Caki2 (cell line): Measurements from ENCODE around the gene WNT1. TPM values are rescaled to one million over a fixed set of nuclear protein-coding genes. Genes with fewer than 3 reads are reported as not detected.

Experiments
- DNase-seq: peaks from one replicate; pipeline ENCODE4 v3.0.0-alpha.2; 2015; ENCODE audit warnings: low read depth
- in situ Hi-C: cut with HindIII; loops from 2 replicates; pipeline ENCODE4 v1.10.0; 2016; ENCODE audit warnings: low sequenced_read_pairs, low pct_unique_long_range_greater_than_20kb, mixed read lengths
- total RNA-seq: library from RNA; depleted of rRNA; stranded (reverse); fragments of >200 nt; shearing (Covaris generic); gene quantifications from 2 replicates; pipeline ENCODE4 v1.2.3, GENCODE V29; 2014; ENCODE audit warnings: low replicate concordance

The WNT1 gene
- total RNA-seq, 1 experiment from 2014 or later, result not detected

- peak; percentile 92 for DNase-seq
- in situ Hi-C loops, result no loop called here
These were observed 20.7 kb upstream of the WNT1 start, which contains the start of gene ARF3 for GRCh38 chr12:48957141-48958048. TSS of gene ARF3 (minus strand) at chr12:48957487. CDS start at chr12:48941095, 16,392 bp downstream.

- in situ Hi-C loops, result no loop called here
- no peak for DNase-seq
These were observed 20.1 kb upstream of the WNT1 start for GRCh38 chr12:48958049-48958388.

GRCh38 chr12:48960834-48961233 lies 17.3 kb upstream of the WNT1 start:
- DNase-seq, result no peak
- in situ Hi-C loops, result no loop called here

- no peak for DNase-seq
- in situ Hi-C loops, result no loop called here
These were observed 16.8 kb upstream of the WNT1 start for GRCh38 chr12:48961331-48961730.

- no peak for DNase-seq
- in situ Hi-C loops, result no loop called here
These were observed 16.3 kb upstream of the WNT1 start for GRCh38 chr12:48961801-48962200.

DNA sequence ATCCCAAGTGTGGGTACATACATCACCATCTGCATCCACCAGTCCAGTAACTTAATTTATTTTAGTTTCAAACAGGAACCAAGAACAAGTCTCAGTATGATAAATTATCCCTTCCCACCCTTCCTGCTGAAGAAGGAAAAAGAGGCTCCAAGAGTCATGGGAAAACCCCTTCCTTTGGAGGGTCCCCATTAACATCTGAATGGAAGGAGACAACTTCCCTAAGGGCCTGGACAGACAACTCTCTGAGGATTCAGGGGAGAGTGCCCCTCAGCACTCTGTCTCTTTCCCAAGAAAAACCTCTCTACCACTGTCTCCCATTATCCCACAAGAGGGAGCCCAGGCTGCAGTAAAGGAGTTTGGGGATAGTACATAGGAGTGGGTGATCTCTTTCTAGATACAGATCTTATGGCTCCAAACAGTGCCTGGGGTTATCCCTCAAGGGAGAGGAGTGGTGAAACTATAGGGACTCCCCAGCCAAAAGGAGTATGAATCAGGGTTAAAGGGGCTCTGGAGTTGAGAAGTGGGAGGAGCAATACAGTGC lies 12.8 kb upstream of the WNT1 start:
- in situ Hi-C loops, result no loop called here
- DNase-seq, result peak; percentile 22

- DNase-seq, result no peak
- in situ Hi-C loops, result no loop called here
These were observed 11.8 kb upstream of the WNT1 start for GRCh38 chr12:48966177-48966895.

- in situ Hi-C loops, result no loop called here
- no peak for DNase-seq
These were observed 10.1 kb upstream of the WNT1 start for GRCh38 chr12:48967991-48968390.

- in situ Hi-C loops, result no loop called here
- DNase-seq, result no peak
These were observed 9.7 kb upstream of the WNT1 start for GRCh38 chr12:48968467-48968866.

DNA sequence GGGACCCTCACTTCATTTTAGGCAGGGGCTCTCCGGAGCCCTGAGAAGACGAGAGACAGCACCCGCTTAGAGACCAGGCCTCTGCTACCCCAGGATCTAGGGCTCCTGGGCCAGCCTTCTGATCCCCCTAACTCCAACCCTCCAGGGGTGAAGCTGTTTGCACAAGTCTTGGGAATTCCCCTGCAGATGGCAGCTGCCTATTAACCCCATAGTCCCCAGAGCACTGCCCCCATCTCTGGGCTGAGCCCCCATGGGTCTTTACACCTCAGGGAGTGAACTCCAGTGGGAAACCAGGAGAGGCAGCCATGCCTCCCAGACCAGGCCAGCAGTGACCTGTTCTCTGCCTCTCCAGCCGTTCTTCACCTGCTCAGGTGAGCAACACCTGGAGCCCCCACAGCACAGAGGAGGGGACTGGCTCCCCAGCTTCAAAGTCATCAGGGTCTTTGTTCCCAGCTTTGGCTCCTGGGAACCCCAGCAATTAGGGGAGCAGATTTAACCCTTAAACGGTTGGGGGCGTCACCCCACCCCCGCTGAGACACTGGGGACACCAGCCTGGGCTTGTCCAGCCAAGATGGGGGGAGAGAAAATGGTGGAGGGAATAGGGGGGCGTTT lies 8.9 kb upstream of the WNT1 start:
- in situ Hi-C loops, result no loop called here
- no peak for DNase-seq

DNA sequence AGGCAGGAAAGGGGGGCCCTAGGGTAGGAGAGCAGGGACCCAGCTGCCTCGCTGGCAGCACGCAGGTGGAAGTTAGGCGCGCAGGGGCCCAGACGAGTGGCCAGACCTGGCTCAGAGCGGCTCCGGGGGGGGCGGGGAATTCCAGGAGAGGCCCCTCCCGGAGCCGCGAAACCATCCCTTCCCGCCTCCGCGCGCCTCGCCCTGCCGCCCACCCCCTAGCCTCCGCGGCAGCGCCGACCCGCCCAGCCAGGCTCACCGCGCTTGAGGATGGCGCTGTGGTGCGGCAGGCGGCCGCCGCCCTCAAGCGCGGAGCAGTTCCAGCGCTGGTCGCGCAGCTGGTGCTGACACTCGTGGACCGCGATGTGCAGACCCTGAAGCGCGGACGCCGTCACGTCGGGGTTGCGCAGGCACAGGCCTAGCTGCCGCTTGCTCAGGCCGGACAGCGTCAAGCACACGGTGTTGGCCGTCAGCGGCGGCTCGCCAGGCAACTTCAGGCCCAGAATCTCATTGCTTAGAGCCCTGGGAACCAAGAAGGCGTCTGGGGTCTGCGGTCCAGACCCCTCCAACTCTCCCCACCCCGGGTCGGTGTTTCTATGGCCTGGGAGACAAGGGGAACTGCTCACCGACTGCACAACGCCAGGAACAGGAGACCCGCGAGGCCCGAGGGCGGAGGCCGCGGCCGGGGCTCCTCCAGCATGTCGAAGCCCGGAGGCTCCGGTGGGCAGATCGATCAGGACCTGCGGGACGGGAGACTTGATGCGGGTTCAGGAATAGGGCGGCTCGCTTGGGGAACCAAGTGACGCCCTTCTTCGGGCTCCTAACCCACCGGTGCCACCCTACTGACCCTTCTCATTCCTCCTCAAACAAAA lies 8.1 kb upstream of the WNT1 start:
- no peak for DNase-seq
- in situ Hi-C loops, result no loop called here

GRCh38 chr12:48970702-48971334 lies 7.3 kb upstream of the WNT1 start:
- no peak for DNase-seq
- in situ Hi-C loops, result no loop called here

GRCh38 chr12:48972213-48972951 lies 5.7 kb upstream of the WNT1 start:
- DNase-seq, result no peak
- in situ Hi-C loops, result no loop called here

- in situ Hi-C loops, result no loop called here
These were observed 5.1 kb upstream of the WNT1 start for GRCh38 chr12:48972952-48973483.

GRCh38 chr12:48973531-48973930 lies 4.6 kb upstream of the WNT1 start:
- in situ Hi-C loops, result no loop called here
- DNase-seq, result no peak

More at GRCh38 chr12:48972952-48973483, 5.1 kb upstream of the WNT1 start:
- DNase-seq, result no peak

- in situ Hi-C loops, result no loop called here
- DNase-seq, result no peak
These were observed 4.0 kb upstream of the WNT1 start for GRCh38 chr12:48973941-48974673.
